HFFc6 (cell line): Measurements from ENCODE around the gene COA8. TPM values are rescaled to one million over a fixed set of nuclear protein-coding genes. Genes with fewer than 3 reads are reported as not detected.

Experiments
- DNase-seq: peaks from one replicate; pipeline ENCODE4 v3.0.0-alpha.2; 2018
- H3K27ac Mint-ChIP-seq: 2 replicates; pipeline ENCODE4 v1.8.0; 2020; ENCODE audit warnings: mild to moderate bottlenecking, mixed read lengths
- H3K27me3 Mint-ChIP-seq: 2 replicates; pipeline ENCODE4 v1.8.0; 2021; ENCODE audit warnings: mild to moderate bottlenecking, moderate library complexity, mixed read lengths; ENCODE audit not compliant: insufficient read depth
- H3K36me3 Mint-ChIP-seq: 2 replicates; pipeline ENCODE4 v1.8.0; 2021; ENCODE audit warnings: low read depth, mixed read lengths
- H3K4me1 Mint-ChIP-seq: 2 replicates; pipeline ENCODE4 v1.8.0; 2020; ENCODE audit warnings: low read depth, mixed read lengths
- H3K4me3 Mint-ChIP-seq: 2 replicates; pipeline ENCODE4 v1.8.0; 2020; ENCODE audit warnings: mild to moderate bottlenecking, moderate library complexity, mixed read lengths
- H3K9me3 Mint-ChIP-seq: 2 replicates; pipeline ENCODE4 v1.8.0; 2020; ENCODE audit warnings: mild to moderate bottlenecking, mixed read lengths
- CTCF ChIP-seq: fragments of 200-600 bp; sonication (generic); IDR thresholded peaks from 2 replicates; pipeline ENCODE4 v1.5.0; 2021; ENCODE audit warnings: antibody characterized with exemption, mild to moderate bottlenecking
- total RNA-seq, 6 experiments: library from RNA; stranded (reverse); fragmentation: NEBNext Ultra II Directional; extraction: Animal tissue kit (Norgen Biotek cat#: 25700); gene quantifications; 2 replicates in 1 of 6; 3 replicates in 5 of 6; pipeline ENCODE4 v1.2.3, GENCODE V29; 2021

Gene COA8
- total RNA-seq, 6 experiments from 2014 or later, result 38.7 to 54.8 (median 46.9) TPM

GRCh38 chr14:103634156-103634555 is 71.4 kb downstream of the COA8 start:
- peaks cover 38% of the 10 kb centered on the region for H3K36me3 Mint-ChIP-seq
- H3K27me3 Mint-ChIP-seq, result no peaks in the 10 kb centered on the region
- DNase-seq, result peak; percentile 39
- H3K4me3 Mint-ChIP-seq, result peak overlapping the region; percentile 25
- H3K27ac Mint-ChIP-seq, result peak overlapping the region; percentile 37
- peaks cover 65% of the 10 kb centered on the region for H3K4me1 Mint-ChIP-seq
- TF ChIP-seq CTCF, result no peak
- no peaks in the 10 kb centered on the region; the same call in 1 of the 2 replicates for H3K9me3 Mint-ChIP-seq

- H3K27ac Mint-ChIP-seq, result peak overlapping the region; percentile 44
- H3K27me3 Mint-ChIP-seq, result no peaks in the 10 kb centered on the region; the same call in 1 of the 2 replicates
Observed at GRCh38 chr14:103638594-103638993, 75.8 kb downstream of the COA8 start.

More at GRCh38 chr14:103638594-103638993, 75.8 kb downstream of the COA8 start:
- no peaks in the 10 kb centered on the region; the same call in 1 of the 2 replicates for H3K9me3 Mint-ChIP-seq
- no peak for TF ChIP-seq CTCF
- H3K4me1 Mint-ChIP-seq, result peaks cover 53% of the 10 kb centered on the region
- DNase-seq, result no peak
- no peak overlapping the region for H3K4me3 Mint-ChIP-seq
- peaks cover 34% of the 10 kb centered on the region for H3K36me3 Mint-ChIP-seq

Other genes starting within 250 kb of the COA8 start
- 100 to 1,000 TPM; 181 to 217 (median 203) TPM for gene EIF5, start 228.7 kb upstream of the COA8 start, total RNA-seq
- gene MARK3, start 177.5 kb upstream of the COA8 start, total RNA-seq, result 10 to 100 TPM; 57.4 to 71.8 (median 65.7) TPM
- gene CKB, start 40.1 kb upstream of the COA8 start, total RNA-seq, result 10 to 100 TPM; 16.6 to 31.3 (median 19.4) TPM
- gene TRMT61A, start 33.8 kb upstream of the COA8 start, total RNA-seq, result 10 to 100 TPM; 12.0 to 14.9 (median 13.4) TPM
- 10 to 100 TPM; 22.6 to 25.8 (median 23.6) TPM for gene BAG5, start 303 bp upstream of the COA8 start, total RNA-seq
- gene KLC1, start 66.3 kb downstream of the COA8 start, total RNA-seq, result 100 to 1,000 TPM; 179 to 204 (median 189) TPM
- 10 to 100 TPM in 5 of 6 experiments, 1 to 10 TPM in 1; 7.3 to 15.7 (median 13.4) TPM for gene XRCC3, start 152.5 kb downstream of the COA8 start, total RNA-seq
- gene ZFYVE21, start 152.8 kb downstream of the COA8 start, total RNA-seq, result 10 to 100 TPM; 40.9 to 47.7 (median 42.1) TPM